Thyroid gland (tissue), 4 donors: Measurements from ENCODE around the gene ZMIZ1.

Experiments
- POLR2A ChIP-seq, 2 donors: fragments of 450-650 bp; IDR thresholded peaks; one replicate each; pipeline ENCODE4 v1.6.1; 2017; ENCODE audit warnings: antibody characterized with exemption in 2 of 2, mild to moderate bottlenecking in 2 of 2, moderate library complexity in 1 of 2
- TF ChIP-seq, protein P1 (sequence below), 6 experiments: fragments of 200-600 bp in 3 of 6; fragments of 450-650 bp in 3 of 6; sonication (generic) in 3 of 6; IDR thresholded peaks; one replicate each; pipeline ENCODE4 v1.5.1; 2016 to 2019; ENCODE audit warnings: antibody characterized with exemption in 6 of 6, mild to moderate bottlenecking in 2 of 6, inconsistent platforms in 1 of 6, moderate library complexity in 1 of 6

DNA sequence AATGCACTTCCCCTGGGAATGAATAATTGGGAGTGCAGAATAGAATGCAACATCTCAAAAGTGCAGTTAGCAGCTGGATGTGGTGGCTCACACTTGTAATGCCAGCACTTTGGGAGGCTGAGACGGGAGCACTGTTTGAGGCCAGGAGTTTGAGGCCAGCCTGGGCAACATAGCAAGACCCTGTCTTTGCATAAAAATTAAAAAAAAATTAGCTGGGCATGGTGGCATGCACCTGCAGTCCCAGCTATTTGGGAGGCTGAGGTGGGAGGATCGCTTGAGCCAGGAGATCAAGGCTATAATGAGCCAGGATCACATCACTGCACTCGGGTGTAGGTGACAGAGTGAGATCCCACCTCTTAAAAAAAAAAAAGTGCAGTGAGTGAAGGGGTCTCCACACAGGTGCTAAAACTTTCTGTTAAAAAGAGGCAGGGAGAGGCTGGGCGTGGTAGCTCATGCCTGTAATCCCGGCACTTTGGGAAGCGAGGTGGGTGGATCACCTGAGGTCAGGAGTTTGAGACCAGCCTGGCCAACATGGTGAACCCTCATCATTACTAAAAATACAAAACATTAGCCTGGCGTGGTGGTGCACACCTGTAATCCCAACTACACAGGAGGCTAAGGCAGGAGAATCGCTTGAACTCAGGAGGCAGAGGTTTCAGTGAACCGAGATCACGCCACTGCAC lies 13.5 kb upstream of the ZMIZ1 start:
- TF ChIP-seq, protein P1, sequence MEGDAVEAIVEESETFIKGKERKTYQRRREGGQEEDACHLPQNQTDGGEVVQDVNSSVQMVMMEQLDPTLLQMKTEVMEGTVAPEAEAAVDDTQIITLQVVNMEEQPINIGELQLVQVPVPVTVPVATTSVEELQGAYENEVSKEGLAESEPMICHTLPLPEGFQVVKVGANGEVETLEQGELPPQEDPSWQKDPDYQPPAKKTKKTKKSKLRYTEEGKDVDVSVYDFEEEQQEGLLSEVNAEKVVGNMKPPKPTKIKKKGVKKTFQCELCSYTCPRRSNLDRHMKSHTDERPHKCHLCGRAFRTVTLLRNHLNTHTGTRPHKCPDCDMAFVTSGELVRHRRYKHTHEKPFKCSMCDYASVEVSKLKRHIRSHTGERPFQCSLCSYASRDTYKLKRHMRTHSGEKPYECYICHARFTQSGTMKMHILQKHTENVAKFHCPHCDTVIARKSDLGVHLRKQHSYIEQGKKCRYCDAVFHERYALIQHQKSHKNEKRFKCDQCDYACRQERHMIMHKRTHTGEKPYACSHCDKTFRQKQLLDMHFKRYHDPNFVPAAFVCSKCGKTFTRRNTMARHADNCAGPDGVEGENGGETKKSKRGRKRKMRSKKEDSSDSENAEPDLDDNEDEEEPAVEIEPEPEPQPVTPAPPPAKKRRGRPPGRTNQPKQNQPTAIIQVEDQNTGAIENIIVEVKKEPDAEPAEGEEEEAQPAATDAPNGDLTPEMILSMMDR (IDR thresholded peaks at IDR 0.05), result no peak
- TF ChIP-seq POLR2A (IDR thresholded peaks at IDR 0.05), result no peak
